Measurements from ENCODE around the gene HOXB3. TPM values are rescaled to one million over a fixed set of nuclear protein-coding genes. Genes with fewer than 3 reads are reported as not detected.

Gene HOXB3
- total RNA-seq, 4 donors from 2014 or later: 25.7 to 57.1 (median 34.9) TPM

DNA sequence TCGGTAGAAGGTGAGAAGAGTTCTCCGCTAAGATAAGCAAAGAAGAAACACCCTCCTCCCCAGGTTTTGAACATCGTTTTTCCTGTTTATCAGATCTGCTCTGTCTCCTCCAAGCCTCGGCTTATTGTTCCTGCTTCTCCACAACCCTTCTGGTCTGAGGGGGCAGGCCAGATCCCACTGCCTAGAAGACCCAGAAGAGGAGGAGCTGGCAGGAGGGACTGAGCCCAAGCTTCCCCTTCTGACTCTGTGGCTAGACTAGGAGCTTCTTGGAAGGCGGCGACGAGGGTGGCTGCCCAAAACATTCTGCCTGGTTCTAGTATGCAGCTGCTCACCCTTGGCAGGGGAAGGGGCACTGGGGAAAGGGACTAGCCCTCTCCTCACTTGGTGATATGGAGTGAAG is 8.7 kb upstream of the HOXB3 start:
- H3K27me3 ChIP-seq: peaks cover 11% of the 10 kb centered on the region
- peak overlapping the region in 1 of 4 donors; percentile 57 for H3K4me3 ChIP-seq
- no peak for TF ChIP-seq CTCF (IDR thresholded peaks at IDR 0.05)
- H3K36me3 ChIP-seq: peaks cover 0 to 5% (median 0%) of the 10 kb centered on the region in 4 donors
- no peaks in the 10 kb centered on the region for H3K9me3 ChIP-seq
- in situ Hi-C loops (cut with MboI; ENCODE audit: low pct_ligation_motif_present in 1 of 4, low pct_unique_long_range_greater_than_20kb in 1 of 4, low sequenced_read_pairs in 3 of 4) (loop anchor here in 2 of 4 donors (10.0 kb wide), 2 partner anchors 104 to 254 kb away; no protein-coding TSS in a partner anchor), intact Hi-C loops (cut with DNase I; ENCODE audit: low total_unique reads) (loop anchor here (5.0 kb wide), 1 partner anchor 246 kb away; no protein-coding TSS in a partner anchor)
- peak overlapping the region; percentile 89 to 95 (median 92) for H3K27ac ChIP-seq
- 35% methylated on average over 7 of the region's 7 CpGs; no CpG with 5 or more reads in 1 of the 2 donors for WGBS, 2 donors (ENCODE audit: low coverage in 1 of 2)
- H3K4me1 ChIP-seq: peaks cover 15 to 82% (median 59%) of the 10 kb centered on the region in 4 donors
- no peak for DNase-seq

DNA sequence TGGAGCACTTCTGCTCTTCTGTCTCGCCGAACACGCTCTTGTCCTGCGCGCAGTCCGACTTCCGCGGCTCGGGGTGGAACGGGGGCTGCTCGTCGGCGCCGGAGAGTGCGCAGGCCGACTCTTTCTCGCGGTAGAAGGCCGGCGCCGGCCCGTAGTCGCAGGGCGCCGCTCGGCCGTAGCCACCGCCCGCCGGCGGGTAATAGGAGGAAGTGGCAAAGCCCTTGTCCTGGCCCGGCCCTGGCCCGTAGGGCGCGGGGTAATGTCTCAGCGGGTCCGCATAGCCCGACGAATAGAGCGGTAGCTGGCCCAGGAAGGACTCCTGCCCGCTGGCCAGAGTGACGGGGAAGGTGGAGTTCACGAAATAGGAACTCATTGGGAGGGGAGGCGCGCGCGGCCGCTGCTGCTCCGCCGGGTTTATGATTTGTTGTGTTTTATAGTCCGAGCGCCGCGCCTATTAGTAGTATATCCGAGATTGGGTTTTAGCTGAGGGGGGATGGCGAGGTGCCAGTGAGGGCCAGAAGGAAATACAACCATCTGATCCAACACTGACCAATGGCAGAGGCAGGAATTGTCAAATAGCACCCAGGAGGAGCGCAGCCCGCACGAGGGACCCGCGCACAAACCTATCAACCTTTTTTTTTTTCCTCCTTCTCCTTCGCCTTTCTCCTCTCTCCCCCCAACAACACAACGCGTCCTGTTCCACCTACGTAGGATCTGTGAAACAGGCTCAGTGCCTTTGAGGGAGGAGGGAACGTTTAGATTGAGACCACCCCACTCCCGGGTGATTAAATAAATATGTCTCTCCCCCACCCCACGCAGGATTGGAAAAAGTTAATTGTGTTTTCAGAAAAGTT is 8.0 kb upstream of the HOXB3 start:
- WGBS, 2 donors (ENCODE audit: low coverage in 1 of 2): 3 to 7% methylated on average over 11 to 44 of the region's 68 CpGs
- peak; percentile 87 for DNase-seq
- peaks cover 11% of the 10 kb centered on the region for H3K27me3 ChIP-seq
- intact Hi-C loops (cut with DNase I; ENCODE audit: low total_unique reads) (loop anchor here (5.0 kb wide), 1 partner anchor 246 kb away; no protein-coding TSS in a partner anchor), in situ Hi-C loops (cut with MboI; ENCODE audit: low pct_ligation_motif_present in 1 of 4, low pct_unique_long_range_greater_than_20kb in 1 of 4, low sequenced_read_pairs in 3 of 4) (loop anchor here in 2 of 4 donors (10.0 kb wide), 2 partner anchors 103 to 253 kb away; no protein-coding TSS in a partner anchor)
- TF ChIP-seq CTCF (IDR thresholded peaks at IDR 0.05) (no peak), POLR2A (IDR thresholded peaks at IDR 0.05) (peak; percentile 67), POLR2AphosphoS5 (IDR thresholded peaks at IDR 0.05) (peak; percentile 28 to 74 (median 72)), EP300 (IDR thresholded peaks at IDR 0.05; ENCODE audit: low read depth) (no peak)
- H3K36me3 ChIP-seq: peaks cover 0 to 5% (median 0%) of the 10 kb centered on the region in 4 donors
- H3K27ac ChIP-seq: peak overlapping the region; percentile 89 to 95 (median 92)
- no peaks in the 10 kb centered on the region for H3K9me3 ChIP-seq
- H3K4me1 ChIP-seq: peaks cover 15 to 87% (median 59%) of the 10 kb centered on the region in 4 donors
- peak overlapping the region; percentile 26 to 57 (median 44) for H3K4me3 ChIP-seq

GRCh38 chr17:48597528-48597777 is 7.4 kb upstream of the HOXB3 start:
- TF ChIP-seq EP300 (IDR thresholded peaks at IDR 0.05; ENCODE audit: low read depth): no peak
- TF ChIP-seq CTCF (IDR thresholded peaks at IDR 0.05): no peak
- TF ChIP-seq POLR2AphosphoS5 (IDR thresholded peaks at IDR 0.05): no peak
- no peak for TF ChIP-seq POLR2A (IDR thresholded peaks at IDR 0.05)
- Histone ChIP-seq H3K27ac (peak overlapping the region; percentile 89 to 95 (median 92)), H3K4me1 (peaks cover 15 to 91% (median 57%) of the 10 kb centered on the region in 4 donors), H3K27me3 (peaks cover 11% of the 10 kb centered on the region), H3K9me3 (no peaks in the 10 kb centered on the region), H3K4me3 (peak overlapping the region; percentile 26 to 57 (median 44)), H3K36me3 (peaks cover 0 to 5% (median 0%) of the 10 kb centered on the region in 4 donors)
- no peak for DNase-seq
- in situ Hi-C loops (cut with MboI; ENCODE audit: low pct_ligation_motif_present in 1 of 4, low pct_unique_long_range_greater_than_20kb in 1 of 4, low sequenced_read_pairs in 3 of 4) (loop anchor here in 2 of 4 donors (10.0 kb wide), 2 partner anchors 103 to 253 kb away; no protein-coding TSS in a partner anchor), intact Hi-C loops (cut with DNase I; ENCODE audit: low total_unique reads) (loop anchor here (5.0 kb wide), 1 partner anchor 245 kb away; no protein-coding TSS in a partner anchor)
- WGBS, 2 donors (ENCODE audit: low coverage in 1 of 2): 33% methylated on average over 1 of the region's 16 CpGs; no CpG with 5 or more reads in 1 of the 2 donors

Data from transverse colon (tissue), 4 donors.